Lower lobe of right lung (tissue), 2 donors: ENCODE results near the gene BTBD6. TPM values are rescaled to one million over a fixed set of nuclear protein-coding genes. Genes with fewer than 3 reads are reported as not detected.

Experiments used
- ATAC-seq, 2 donors: fragments of 200-7000 bp; cut with Tn5 transposase; one replicate each; pipeline ENCODE4 v1.9.1; 2020 to 2022; ENCODE audit warnings: mild to moderate bottlenecking in 2 of 2, moderate library complexity in 2 of 2
- DNase-seq: peaks from one replicate; pipeline ENCODE4 v3.0.0-alpha.2; 2020
- H3K27ac ChIP-seq: fragments of 200-600 bp; one replicate; pipeline ENCODE4 v1.8.0; 2022
- H3K27me3 ChIP-seq: fragments of 200-600 bp; one replicate; pipeline ENCODE4 v1.8.0; 2022; ENCODE audit warnings: low read depth
- H3K36me3 ChIP-seq: fragments of 200-600 bp; one replicate; pipeline ENCODE4 v1.8.0; 2022; ENCODE audit warnings: mild to moderate bottlenecking
- H3K4me1 ChIP-seq: fragments of 200-600 bp; one replicate; pipeline ENCODE4 v1.8.0; 2022
- H3K4me3 ChIP-seq: fragments of 200-600 bp; one replicate; pipeline ENCODE4 v1.8.0; 2022; ENCODE audit warnings: mild to moderate bottlenecking
- H3K9me3 ChIP-seq: fragments of 200-600 bp; one replicate; pipeline ENCODE4 v1.8.0; 2022
- intact Hi-C: fragments of 100-400 bp; cut with DNase I; formaldehyde crosslinking; loops from one replicate; pipeline ENCODE4 v1.11.0; 2022
- total RNA-seq: library from RNA; stranded (reverse); fragmentation: NEBNext Ultra II Directional; extraction: Animal tissue kit (Norgen Biotek cat#: 25700); gene quantifications from one replicate; pipeline ENCODE4 v1.2.1, GENCODE V29; 2021
- TF ChIP-seq, protein P1 (sequence below): fragments of 200-600 bp; IDR thresholded peaks from one replicate; pipeline ENCODE4 v1.8.0; 2022; ENCODE audit warnings: antibody characterized with exemption, mild to moderate bottlenecking
- donor health status: DM: no; HTN: yes; CAD: no; lungs with severe emphysema.

Gene BTBD6
- total RNA-seq, 1 donor from 2014 or later: 53.0 TPM

DNA sequence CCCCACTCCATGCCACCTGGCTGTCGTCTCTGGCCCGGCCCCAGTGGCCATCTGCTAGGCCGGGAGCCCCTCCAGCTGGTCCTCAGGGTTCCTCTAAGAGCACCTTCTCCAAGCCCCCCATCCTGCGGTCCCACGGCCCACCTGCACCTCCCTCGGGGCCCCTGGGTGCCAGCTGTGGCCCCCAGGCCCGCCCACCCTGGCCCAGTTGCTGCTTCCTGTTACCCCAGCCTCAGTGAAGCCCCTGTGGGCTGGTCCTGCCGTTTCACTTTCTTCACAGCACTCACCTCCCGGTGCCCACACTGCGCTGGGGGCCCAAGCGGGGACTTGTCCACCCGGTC is 39.6 kb upstream of the BTBD6 start:
- H3K36me3 ChIP-seq: peaks cover 46% of the 10 kb centered on the region
- H3K4me3 ChIP-seq: no peak overlapping the region
- TF ChIP-seq, protein P1, sequence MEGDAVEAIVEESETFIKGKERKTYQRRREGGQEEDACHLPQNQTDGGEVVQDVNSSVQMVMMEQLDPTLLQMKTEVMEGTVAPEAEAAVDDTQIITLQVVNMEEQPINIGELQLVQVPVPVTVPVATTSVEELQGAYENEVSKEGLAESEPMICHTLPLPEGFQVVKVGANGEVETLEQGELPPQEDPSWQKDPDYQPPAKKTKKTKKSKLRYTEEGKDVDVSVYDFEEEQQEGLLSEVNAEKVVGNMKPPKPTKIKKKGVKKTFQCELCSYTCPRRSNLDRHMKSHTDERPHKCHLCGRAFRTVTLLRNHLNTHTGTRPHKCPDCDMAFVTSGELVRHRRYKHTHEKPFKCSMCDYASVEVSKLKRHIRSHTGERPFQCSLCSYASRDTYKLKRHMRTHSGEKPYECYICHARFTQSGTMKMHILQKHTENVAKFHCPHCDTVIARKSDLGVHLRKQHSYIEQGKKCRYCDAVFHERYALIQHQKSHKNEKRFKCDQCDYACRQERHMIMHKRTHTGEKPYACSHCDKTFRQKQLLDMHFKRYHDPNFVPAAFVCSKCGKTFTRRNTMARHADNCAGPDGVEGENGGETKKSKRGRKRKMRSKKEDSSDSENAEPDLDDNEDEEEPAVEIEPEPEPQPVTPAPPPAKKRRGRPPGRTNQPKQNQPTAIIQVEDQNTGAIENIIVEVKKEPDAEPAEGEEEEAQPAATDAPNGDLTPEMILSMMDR: no peak
- H3K27me3 ChIP-seq: no peaks in the 10 kb centered on the region
- H3K27ac ChIP-seq: no peak overlapping the region
- H3K9me3 ChIP-seq: no peaks in the 10 kb centered on the region
- no peak for ATAC-seq
- no peak for DNase-seq
- intact Hi-C loops: no loop called here
- H3K4me1 ChIP-seq: peaks cover 24% of the 10 kb centered on the region

DNA sequence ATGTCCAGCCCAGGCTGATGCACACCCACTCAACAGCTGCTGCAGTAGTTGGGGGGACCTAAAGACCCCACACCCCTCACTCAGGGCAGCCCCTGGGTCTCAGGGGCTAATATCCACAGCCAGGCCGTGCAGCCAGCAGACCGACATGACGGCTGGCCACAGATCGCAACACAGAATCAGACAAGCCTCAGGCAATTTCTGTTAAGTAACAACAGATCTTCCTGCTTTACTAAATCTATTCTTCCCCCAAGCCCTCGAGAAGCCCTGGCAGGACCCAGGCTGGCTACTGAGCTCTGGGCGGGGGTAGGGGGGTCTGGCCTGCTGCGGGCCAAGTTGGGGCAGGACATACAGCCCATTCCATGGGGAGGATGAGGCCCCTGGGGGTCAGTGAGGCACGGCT is 39.2 kb upstream of the BTBD6 start:
- H3K4me3 ChIP-seq: no peak overlapping the region
- peaks cover 20% of the 10 kb centered on the region for H3K4me1 ChIP-seq
- intact Hi-C loops: no loop called here
- DNase-seq: no peak
- H3K9me3 ChIP-seq: no peaks in the 10 kb centered on the region
- TF ChIP-seq, protein P1: no peak
- peaks cover 49% of the 10 kb centered on the region for H3K36me3 ChIP-seq
- no peak overlapping the region for H3K27ac ChIP-seq
- no peak for ATAC-seq
- no peaks in the 10 kb centered on the region for H3K27me3 ChIP-seq

DNA sequence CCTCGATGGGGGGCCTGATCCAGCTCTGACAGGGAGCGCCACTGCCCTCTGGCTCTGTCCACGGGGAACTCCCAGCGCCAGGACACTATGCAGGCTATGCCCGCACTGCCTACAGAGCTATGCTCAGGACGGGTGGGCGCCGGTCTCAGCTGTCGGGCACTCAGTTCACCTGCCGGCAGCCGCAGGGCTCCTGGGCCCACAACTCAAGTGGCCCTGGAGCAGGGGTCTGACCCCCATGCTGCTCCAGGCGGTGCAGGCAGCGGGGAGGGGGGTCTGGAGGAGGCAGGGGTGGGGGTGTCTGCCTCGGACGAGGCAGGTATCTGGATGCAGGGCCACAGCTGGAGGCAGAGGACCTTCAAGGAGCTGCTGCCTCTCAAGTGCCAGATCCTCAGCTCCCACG is 38.7 kb upstream of the BTBD6 start:
- TF ChIP-seq, protein P1: no peak
- H3K36me3 ChIP-seq: peaks cover 55% of the 10 kb centered on the region
- no peak overlapping the region for H3K4me3 ChIP-seq
- DNase-seq (no peak), ATAC-seq (no peak)
- H3K9me3 ChIP-seq: no peaks in the 10 kb centered on the region
- no peaks in the 10 kb centered on the region for H3K27me3 ChIP-seq
- H3K27ac ChIP-seq: no peak overlapping the region
- peaks cover 15% of the 10 kb centered on the region for H3K4me1 ChIP-seq
- intact Hi-C loops: no loop called here

- intact Hi-C loops: no loop called here
- TF ChIP-seq, protein P1: no peak
- Histone ChIP-seq H3K4me1 (peaks cover 7% of the 10 kb centered on the region), H3K4me3 (no peak overlapping the region), H3K27me3 (no peaks in the 10 kb centered on the region), H3K36me3 (peaks cover 58% of the 10 kb centered on the region), H3K9me3 (no peaks in the 10 kb centered on the region), H3K27ac (no peak overlapping the region)
- ATAC-seq: no peak
- no peak for DNase-seq
Observed at GRCh38 chr14:105210266-105211025, 37.9 kb upstream of the BTBD6 start.

GRCh38 chr14:105211086-105211757 is 37.1 kb upstream of the BTBD6 start:
- H3K27ac ChIP-seq: no peak overlapping the region
- H3K4me1 ChIP-seq: no peaks in the 10 kb centered on the region
- no peaks in the 10 kb centered on the region for H3K9me3 ChIP-seq
- ATAC-seq (no peak), DNase-seq (no peak)
- TF ChIP-seq, protein P1: no peak
- no peak overlapping the region for H3K4me3 ChIP-seq
- H3K36me3 ChIP-seq: peaks cover 59% of the 10 kb centered on the region
- intact Hi-C loops: no loop called here
- H3K27me3 ChIP-seq: no peaks in the 10 kb centered on the region
